ENCODE results near the gene MANSC4. TPM values are rescaled to one million over a fixed set of nuclear protein-coding genes. Genes with fewer than 3 reads are reported as not detected.

The MANSC4 gene
- total RNA-seq, 1 experiment from 2014 or later = not detected

GRCh38 chr12:27801630-27802029, 21.6 kb upstream of the MANSC4 start:
- DNase-seq (ENCODE audit: extremely low read depth, low read depth) = no peak

GRCh38 chr12:27800819-27801218, 20.8 kb upstream of the MANSC4 start:
- DNase-seq (ENCODE audit: extremely low read depth, low read depth) = no peak

- no peak for DNase-seq (ENCODE audit: extremely low read depth, low read depth)
Observed at GRCh38 chr12:27797301-27798025, 17.4 kb upstream of the MANSC4 start.

GRCh38 chr12:27796128-27796527, 16.1 kb upstream of the MANSC4 start:
- DNase-seq (ENCODE audit: extremely low read depth, low read depth) = no peak

- DNase-seq (ENCODE audit: extremely low read depth, low read depth) = no peak
Observed at GRCh38 chr12:27794818-27795584, 15.0 kb upstream of the MANSC4 start.

- no peak for DNase-seq (ENCODE audit: extremely low read depth, low read depth)
Observed at GRCh38 chr12:27790179-27790578, 10.1 kb upstream of the MANSC4 start.

- no peak for DNase-seq (ENCODE audit: extremely low read depth, low read depth)
Observed at GRCh38 chr12:27787559-27787958, 7.5 kb upstream of the MANSC4 start.

GRCh38 chr12:27785882-27786570, 6.0 kb upstream of the MANSC4 start:
- DNase-seq (ENCODE audit: extremely low read depth, low read depth) = no peak

- no peak for DNase-seq (ENCODE audit: extremely low read depth, low read depth)
Observed at GRCh38 chr12:27782481-27782880, 2.4 kb upstream of the MANSC4 start.

- DNase-seq (ENCODE audit: extremely low read depth, low read depth) = no peak
Observed at GRCh38 chr12:27781680-27782079, 1.6 kb upstream of the MANSC4 start.

GRCh38 chr12:27780612-27781408, 774 bp upstream of the MANSC4 start:
- DNase-seq (ENCODE audit: extremely low read depth, low read depth) = no peak

- DNase-seq (ENCODE audit: extremely low read depth, low read depth) = no peak
Observed at GRCh38 chr12:27779416-27779919, 568 bp downstream of the MANSC4 start.

GRCh38 chr12:27778206-27778605, 1.8 kb downstream of the MANSC4 start:
- DNase-seq (ENCODE audit: extremely low read depth, low read depth) = no peak

GRCh38 chr12:27777141-27777540, 2.9 kb downstream of the MANSC4 start:
- no peak for DNase-seq (ENCODE audit: extremely low read depth, low read depth)

GRCh38 chr12:27772328-27773049, 7.5 kb downstream of the MANSC4 start:
- no peak for DNase-seq (ENCODE audit: extremely low read depth, low read depth)

GRCh38 chr12:27771481-27772327, 8.3 kb downstream of the MANSC4 start:
- DNase-seq (ENCODE audit: extremely low read depth, low read depth) = no peak

GRCh38 chr12:27769142-27769673, 10.8 kb downstream of the MANSC4 start:
- DNase-seq (ENCODE audit: extremely low read depth, low read depth) = no peak

- no peak for DNase-seq (ENCODE audit: extremely low read depth, low read depth)
Observed at GRCh38 chr12:27766587-27766986, 13.4 kb downstream of the MANSC4 start.

GRCh38 chr12:27762757-27763156, 17.3 kb downstream of the MANSC4 start:
- no peak for DNase-seq (ENCODE audit: extremely low read depth, low read depth)

Measured in NCI-H460 (cell line).